ENCODE results near the gene C1orf198. TPM values are rescaled to one million over a fixed set of nuclear protein-coding genes. Genes with fewer than 3 reads are reported as not detected.

The C1orf198 gene
- total RNA-seq, 1 donor from 2014 or later = 22.2 TPM

DNA sequence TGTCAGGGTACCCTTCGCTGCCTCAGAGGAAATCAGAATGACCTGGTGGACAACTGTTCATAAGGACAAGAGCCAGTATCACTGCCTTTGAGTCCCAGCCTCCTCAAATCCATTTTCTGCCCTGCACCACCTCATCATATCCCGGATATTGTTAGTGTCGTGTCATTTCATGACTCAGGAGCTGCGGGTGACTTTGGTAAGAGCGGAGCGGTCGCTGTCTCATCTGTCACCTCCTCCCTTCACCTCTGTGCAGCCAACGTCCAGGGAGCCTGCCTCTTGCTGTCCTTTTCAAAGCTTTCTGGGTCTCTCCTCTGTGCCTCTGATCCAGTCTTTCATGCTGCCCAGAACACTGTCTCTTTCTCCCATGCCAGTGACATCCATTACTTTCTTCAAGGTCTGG is 7.0 kb upstream of the C1orf198 start:
- no peak overlapping the region for H3K27ac Mint-ChIP-seq (ENCODE audit: unreplicated experiment)
- no peaks in the 10 kb centered on the region for H3K9me3 Mint-ChIP-seq (ENCODE audit: unreplicated experiment)
- TF ChIP-seq, protein P1, sequence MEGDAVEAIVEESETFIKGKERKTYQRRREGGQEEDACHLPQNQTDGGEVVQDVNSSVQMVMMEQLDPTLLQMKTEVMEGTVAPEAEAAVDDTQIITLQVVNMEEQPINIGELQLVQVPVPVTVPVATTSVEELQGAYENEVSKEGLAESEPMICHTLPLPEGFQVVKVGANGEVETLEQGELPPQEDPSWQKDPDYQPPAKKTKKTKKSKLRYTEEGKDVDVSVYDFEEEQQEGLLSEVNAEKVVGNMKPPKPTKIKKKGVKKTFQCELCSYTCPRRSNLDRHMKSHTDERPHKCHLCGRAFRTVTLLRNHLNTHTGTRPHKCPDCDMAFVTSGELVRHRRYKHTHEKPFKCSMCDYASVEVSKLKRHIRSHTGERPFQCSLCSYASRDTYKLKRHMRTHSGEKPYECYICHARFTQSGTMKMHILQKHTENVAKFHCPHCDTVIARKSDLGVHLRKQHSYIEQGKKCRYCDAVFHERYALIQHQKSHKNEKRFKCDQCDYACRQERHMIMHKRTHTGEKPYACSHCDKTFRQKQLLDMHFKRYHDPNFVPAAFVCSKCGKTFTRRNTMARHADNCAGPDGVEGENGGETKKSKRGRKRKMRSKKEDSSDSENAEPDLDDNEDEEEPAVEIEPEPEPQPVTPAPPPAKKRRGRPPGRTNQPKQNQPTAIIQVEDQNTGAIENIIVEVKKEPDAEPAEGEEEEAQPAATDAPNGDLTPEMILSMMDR (IDR thresholded peaks at IDR 0.05; ENCODE audit: unreplicated experiment) = no peak
- H3K36me3 Mint-ChIP-seq (ENCODE audit: low read depth, unreplicated experiment) = no peaks in the 10 kb centered on the region
- H3K4me1 Mint-ChIP-seq (ENCODE audit: unreplicated experiment) = no peaks in the 10 kb centered on the region
- H3K4me3 Mint-ChIP-seq (ENCODE audit: unreplicated experiment) = no peak overlapping the region
- H3K27me3 Mint-ChIP-seq (ENCODE audit: unreplicated experiment) = no peaks in the 10 kb centered on the region
- no peak for DNase-seq (ENCODE audit: low spot score)

DNA sequence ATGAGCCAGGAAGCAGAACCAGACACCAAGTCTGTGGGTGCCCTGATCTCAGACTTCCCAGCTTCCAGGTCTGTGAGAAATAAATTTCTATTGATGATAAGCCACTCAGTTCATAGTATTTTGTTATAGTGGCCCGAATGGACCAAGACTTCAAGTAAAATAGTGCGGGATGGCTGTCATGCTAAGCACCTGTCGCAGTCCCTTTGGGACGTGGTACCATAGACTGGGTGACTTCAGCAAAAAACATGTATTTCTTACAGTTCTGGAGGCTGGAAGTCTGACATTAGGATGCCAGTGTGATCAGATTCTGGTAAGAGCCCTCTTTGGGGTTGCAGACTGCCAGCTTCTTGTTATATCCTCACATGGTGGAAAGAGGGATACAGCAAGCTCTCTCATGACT is 2.6 kb upstream of the C1orf198 start:
- no peak for DNase-seq (ENCODE audit: low spot score)
- no peak overlapping the region for H3K4me3 Mint-ChIP-seq (ENCODE audit: unreplicated experiment)
- TF ChIP-seq, protein P1 (IDR thresholded peaks at IDR 0.05; ENCODE audit: unreplicated experiment) = no peak
- peaks cover 14% of the 10 kb centered on the region for H3K4me1 Mint-ChIP-seq (ENCODE audit: unreplicated experiment)
- H3K27me3 Mint-ChIP-seq (ENCODE audit: unreplicated experiment) = peaks cover 9% of the 10 kb centered on the region
- H3K9me3 Mint-ChIP-seq (ENCODE audit: unreplicated experiment) = no peaks in the 10 kb centered on the region
- no peak overlapping the region for H3K27ac Mint-ChIP-seq (ENCODE audit: unreplicated experiment)
- no peaks in the 10 kb centered on the region for H3K36me3 Mint-ChIP-seq (ENCODE audit: low read depth, unreplicated experiment)

DNA sequence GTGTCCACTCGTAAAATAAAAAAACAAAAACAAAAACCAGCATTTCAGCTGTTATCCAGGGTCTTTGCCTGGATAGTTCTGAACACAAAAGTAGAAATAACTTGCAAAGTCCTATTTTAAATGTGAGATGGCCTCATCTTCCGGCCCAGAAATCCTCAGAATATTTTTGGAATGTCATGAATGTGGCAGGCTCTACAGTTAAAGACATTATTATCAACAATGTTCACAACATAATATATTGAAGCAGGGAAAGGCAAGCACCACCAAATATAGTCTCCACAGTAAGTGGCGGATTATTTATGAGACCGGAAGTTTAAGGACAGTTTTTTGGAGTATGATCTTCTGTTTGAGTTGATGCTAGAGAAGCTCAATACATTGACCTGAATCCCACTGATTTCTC is 1.2 kb upstream of the C1orf198 start:
- Mint-ChIP-seq H3K27me3 (ENCODE audit: unreplicated experiment) (peaks cover 9% of the 10 kb centered on the region), H3K36me3 (ENCODE audit: low read depth, unreplicated experiment) (no peaks in the 10 kb centered on the region), H3K4me1 (ENCODE audit: unreplicated experiment) (peaks cover 14% of the 10 kb centered on the region), H3K4me3 (ENCODE audit: unreplicated experiment) (peak overlapping the region; percentile 79), H3K9me3 (ENCODE audit: unreplicated experiment) (no peaks in the 10 kb centered on the region), H3K27ac (ENCODE audit: unreplicated experiment) (no peak overlapping the region)
- no peak for DNase-seq (ENCODE audit: low spot score)
- TF ChIP-seq, protein P1 (IDR thresholded peaks at IDR 0.05; ENCODE audit: unreplicated experiment) = no peak

DNA sequence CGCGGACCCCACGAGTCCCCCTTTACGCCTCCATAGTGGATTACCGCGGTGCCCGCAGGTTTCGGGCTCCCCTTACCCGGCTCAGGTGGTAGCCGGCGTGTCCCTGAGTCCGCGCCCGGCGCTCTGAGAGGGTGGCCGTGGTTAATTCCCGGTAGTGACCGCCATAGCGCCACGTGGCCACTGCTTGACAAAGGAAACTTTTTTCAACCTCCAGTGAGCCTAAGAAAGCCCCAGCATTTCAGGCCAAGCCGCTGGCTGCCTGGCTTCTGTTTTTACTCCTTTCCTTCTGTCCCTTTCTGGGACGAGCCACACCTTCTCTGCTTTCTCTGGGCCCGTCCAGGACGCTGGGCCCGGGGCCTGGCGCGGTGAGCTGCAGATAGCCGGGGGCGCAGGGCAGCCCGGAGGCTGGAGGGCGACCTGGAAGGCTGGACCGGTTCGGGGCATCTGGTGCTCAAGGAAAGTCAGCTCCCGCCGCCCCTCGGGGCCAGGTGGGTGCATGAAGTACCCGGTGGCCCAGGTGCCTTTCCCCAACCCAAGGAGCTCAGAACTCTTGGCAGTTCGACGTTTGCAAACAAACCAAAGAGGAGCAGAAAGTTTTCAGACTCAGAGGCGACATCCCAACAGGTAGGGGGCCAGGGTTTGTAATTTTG is 540 bp upstream of the C1orf198 start:
- H3K4me3 Mint-ChIP-seq (ENCODE audit: unreplicated experiment) = peak overlapping the region; percentile 86
- H3K27ac Mint-ChIP-seq (ENCODE audit: unreplicated experiment) = no peak overlapping the region
- H3K27me3 Mint-ChIP-seq (ENCODE audit: unreplicated experiment) = peaks cover 9% of the 10 kb centered on the region
- TF ChIP-seq, protein P1 (IDR thresholded peaks at IDR 0.05; ENCODE audit: unreplicated experiment) = no peak
- no peaks in the 10 kb centered on the region for H3K9me3 Mint-ChIP-seq (ENCODE audit: unreplicated experiment)
- H3K4me1 Mint-ChIP-seq (ENCODE audit: unreplicated experiment) = peaks cover 20% of the 10 kb centered on the region
- no peaks in the 10 kb centered on the region for H3K36me3 Mint-ChIP-seq (ENCODE audit: low read depth, unreplicated experiment)
- DNase-seq (ENCODE audit: low spot score) = no peak

DNA sequence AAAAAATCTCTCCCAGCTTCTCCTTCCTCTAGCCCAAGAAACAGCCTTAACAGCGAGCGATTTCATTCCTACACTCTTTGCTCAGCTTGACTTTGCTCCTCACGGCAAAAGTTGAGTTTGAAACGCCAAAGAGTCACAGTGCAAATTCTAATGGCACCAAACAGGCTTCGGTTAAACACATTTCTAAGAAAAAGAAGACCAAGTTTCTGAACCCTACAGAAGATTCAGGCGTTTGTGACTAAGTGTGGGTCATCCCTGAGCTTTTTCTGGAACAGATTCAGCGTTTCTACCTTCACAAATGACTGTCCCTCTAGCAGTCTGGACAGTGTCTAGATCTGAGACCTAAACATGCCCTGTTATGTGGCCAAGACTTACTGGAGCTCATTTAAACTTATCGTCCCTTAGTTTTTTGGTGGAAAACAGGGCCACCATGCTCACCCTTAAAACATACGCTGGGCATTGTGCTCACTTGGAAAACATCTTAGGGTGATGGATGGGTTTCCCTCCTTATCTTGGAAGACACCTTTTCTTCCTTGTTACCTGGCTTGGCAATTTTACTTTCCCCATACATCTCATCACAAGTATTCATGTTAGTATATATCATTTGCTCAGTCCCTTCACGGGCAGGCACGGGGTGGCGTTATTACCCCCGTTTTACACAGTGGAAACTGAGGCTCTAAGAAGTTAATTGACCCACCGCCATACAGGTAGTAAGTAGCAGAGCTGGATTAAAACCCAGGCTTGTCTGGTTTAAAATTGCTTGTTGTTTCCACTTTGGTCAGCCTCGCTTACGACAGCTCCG is 1.0 kb downstream of the C1orf198 start:
- peak overlapping the region; percentile 92 for H3K4me3 Mint-ChIP-seq (ENCODE audit: unreplicated experiment)
- peaks cover 9% of the 10 kb centered on the region for H3K27me3 Mint-ChIP-seq (ENCODE audit: unreplicated experiment)
- H3K4me1 Mint-ChIP-seq (ENCODE audit: unreplicated experiment) = peaks cover 32% of the 10 kb centered on the region
- TF ChIP-seq, protein P1 (IDR thresholded peaks at IDR 0.05; ENCODE audit: unreplicated experiment) = no peak
- no peak overlapping the region for H3K27ac Mint-ChIP-seq (ENCODE audit: unreplicated experiment)
- no peak for DNase-seq (ENCODE audit: low spot score)
- H3K36me3 Mint-ChIP-seq (ENCODE audit: low read depth, unreplicated experiment) = no peaks in the 10 kb centered on the region
- no peaks in the 10 kb centered on the region for H3K9me3 Mint-ChIP-seq (ENCODE audit: unreplicated experiment)
